DMS 273 (cell line): ENCODE data around the gene ITGB3BP.
"Not testable (repeated sequence)": the region's sequence is repeated elsewhere in the genome, so short reads cannot be mapped to it uniquely, and the experiment has no call there.

Source experiments
- DNase-seq: peaks from one replicate; lab custom pipeline; 2025; ENCODE audit not compliant: unreplicated experiment; lab: John Stamatoyannopoulos, UW

Gene ITGB3BP

GRCh38 chr1:63509718-63510117, 13.3 kb downstream of the ITGB3BP start:
- no peak for DNase-seq

- no peak for DNase-seq
Observed at GRCh38 chr1:63506782-63507181, 16.2 kb downstream of the ITGB3BP start.

DNA sequence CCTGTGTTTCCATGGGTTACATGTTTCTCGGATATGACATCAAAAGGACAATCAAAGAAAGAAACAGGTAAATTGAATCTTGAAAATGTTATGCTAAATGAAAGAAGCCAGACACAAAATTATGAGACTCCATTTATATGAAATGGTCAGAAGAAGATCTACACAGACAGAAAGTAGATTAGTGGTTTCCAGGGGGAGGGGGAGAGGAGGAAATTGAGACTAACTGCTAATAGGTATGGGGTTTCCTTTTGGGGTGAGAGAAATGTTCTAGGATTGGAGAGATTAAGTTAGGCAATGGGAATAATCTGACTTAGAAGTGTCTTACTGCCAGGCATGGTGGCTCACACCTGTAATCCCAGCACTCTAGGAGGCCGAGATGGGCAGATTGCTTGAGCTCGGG, 21.8 kb downstream of the ITGB3BP start:
- DNase-seq: no peak

- no peak for DNase-seq
Observed at GRCh38 chr1:63498106-63498505, 24.9 kb downstream of the ITGB3BP start.

- no peak for DNase-seq
Observed at GRCh38 chr1:63497577-63497976, 25.4 kb downstream of the ITGB3BP start.

GRCh38 chr1:63487336-63488065, 35.5 kb downstream of the ITGB3BP start:
- no peak for DNase-seq

- DNase-seq: no peak
Observed at GRCh38 chr1:63486629-63487028, 36.4 kb downstream of the ITGB3BP start.

DNA sequence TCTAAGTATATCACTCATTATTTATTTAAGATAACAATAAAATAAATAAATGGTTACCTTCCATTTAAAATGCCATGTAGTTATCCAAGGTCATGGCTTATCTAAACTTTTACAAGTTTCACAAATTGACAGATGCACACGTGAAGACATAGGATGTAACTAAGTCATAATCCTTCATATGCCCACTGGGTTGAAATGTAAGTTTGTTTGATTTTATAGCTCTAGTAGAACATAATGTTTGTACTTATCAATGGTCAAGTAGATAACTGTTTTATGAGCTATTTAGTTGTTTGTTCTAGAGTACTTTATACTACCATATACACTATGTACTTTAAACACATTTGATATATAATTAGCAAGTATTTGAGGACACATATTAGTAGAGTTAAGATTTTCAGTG, 43.0 kb downstream of the ITGB3BP start:
- no peak for DNase-seq

DNA sequence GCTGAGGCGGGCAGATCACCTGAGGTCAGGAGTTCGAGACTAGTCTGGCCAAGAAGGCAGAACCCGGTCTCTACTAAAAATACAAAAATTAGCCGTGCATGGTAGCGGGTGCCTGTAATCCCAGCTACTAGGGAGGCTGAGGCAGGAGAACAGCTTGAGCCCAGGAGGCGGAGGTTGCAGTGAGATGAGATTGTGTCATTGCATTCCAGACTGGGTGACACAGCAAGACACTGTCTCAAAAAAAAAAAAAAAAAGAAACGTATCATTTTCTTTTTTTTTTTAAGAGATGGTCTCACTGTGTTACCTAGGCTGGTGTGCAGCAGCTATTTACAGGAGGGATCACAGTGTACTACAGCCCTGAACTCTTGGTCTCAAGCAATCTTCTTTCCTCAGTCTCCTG, 47.3 kb downstream of the ITGB3BP start:
- no peak for DNase-seq

DNA sequence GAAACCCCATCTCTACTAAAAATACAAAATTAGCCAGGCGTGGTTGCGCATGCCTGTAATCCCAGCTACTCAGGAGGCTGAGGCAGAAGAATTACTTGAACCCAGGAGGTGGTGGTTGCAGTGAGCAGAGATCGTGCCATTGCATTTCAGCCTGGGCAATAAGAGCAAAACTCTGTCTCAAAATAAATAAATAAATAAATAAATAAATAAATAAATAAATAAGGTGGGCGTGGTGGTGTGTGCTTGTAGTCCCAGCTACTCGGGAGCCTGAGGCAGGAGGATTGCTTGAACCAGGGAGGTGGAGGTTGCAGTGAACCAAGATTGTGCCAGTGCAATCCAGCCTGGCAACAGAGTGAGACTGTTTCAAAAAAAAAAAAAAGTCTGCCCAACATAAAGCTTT, 54.3 kb downstream of the ITGB3BP start:
- not testable (repeated sequence) for DNase-seq

DNA sequence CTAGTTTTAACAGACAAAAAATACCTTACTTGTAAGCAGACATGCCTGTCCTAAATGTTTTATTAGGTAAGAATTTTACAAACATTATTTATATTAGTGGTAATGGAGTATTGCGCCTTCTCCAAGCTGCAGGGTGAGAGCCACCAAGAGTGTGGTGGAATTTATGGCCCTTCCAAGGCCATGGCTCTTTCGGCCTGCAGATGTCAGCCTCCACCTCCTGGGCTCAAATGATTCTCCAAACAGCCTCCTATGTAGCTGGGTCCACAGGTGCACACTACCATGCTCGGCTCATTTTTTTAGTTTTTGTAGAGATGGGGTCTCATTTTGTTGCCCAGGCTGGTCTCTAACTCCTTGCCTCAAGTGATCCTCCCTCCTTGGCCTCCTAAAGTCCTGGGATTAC, 56.3 kb downstream of the ITGB3BP start:
- peak; percentile 10 for DNase-seq

GRCh38 chr1:63466181-63466580, 56.8 kb downstream of the ITGB3BP start:
- DNase-seq: no peak

GRCh38 chr1:63463248-63463647, 59.8 kb downstream of the ITGB3BP start:
- DNase-seq: no peak

GRCh38 chr1:63461661-63462230, 61.3 kb downstream of the ITGB3BP start:
- DNase-seq: no peak

DNA sequence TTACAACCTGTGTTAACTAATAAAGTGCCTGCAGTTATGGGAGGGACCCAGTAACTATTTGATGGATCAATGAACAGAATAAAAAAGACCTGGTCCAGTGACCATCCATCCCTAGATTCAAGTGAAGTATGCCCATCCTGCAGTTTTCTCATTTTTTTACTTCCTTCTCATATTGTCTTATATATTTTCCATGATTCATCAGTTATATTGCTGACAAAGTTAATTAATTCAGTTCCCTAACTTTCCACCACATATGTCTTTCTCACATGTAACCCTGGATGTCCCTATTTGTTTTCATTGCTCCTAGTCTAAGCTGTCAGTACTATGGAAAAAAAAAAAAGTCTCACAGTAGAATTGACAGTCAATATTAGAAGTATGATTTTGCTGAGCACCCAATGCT, 64.3 kb downstream of the ITGB3BP start:
- no peak for DNase-seq

DNA sequence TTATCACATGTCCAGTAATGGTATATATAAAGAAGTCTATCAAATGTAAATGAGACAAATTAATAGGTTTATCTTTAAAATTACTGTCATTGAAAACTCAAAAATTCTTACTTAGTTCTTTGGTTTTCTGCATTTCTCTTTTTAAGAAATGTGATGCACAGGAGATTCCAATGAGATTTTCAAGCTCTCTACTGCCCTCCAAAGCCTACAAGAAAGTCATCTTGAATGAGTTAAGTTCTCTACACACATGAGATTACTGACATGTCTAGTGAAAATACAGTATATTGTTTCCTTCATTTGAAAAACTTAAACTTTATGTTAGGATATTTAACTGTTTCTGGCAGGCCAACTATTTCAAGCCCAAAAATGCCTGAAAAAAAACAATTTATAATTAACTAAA, 68.8 kb downstream of the ITGB3BP start:
- DNase-seq: peak; percentile 15

- no peak for DNase-seq
Observed at GRCh38 chr1:63453232-63453631, 69.8 kb downstream of the ITGB3BP start.

GRCh38 chr1:63450416-63450815, 72.6 kb downstream of the ITGB3BP start:
- no peak for DNase-seq

DNA sequence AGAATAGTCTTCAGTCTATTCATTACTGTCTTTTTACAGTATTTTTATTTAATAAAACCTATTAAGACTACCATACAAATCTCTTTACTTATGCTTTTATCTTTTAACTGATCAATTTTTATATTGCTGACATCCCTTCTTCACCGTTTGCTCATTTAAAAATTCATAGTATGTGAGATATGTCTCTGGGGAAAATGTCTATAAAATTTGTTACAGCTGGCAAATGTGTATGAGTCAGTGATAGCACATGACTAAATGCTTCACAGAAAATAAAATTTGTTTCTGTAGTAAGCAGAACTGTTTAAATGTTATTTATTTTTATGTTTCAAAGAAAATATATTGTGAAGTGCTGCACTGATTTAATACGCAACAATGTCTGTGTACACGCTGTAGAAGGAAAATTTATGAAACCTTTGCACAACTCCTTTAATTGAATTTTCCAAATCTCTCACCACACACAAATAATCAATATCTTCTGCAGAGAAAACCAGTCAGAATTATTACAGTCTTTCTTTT, 74.2 kb downstream of the ITGB3BP start:
- no peak for DNase-seq

GRCh38 chr1:63442141-63442475, 80.9 kb downstream of the ITGB3BP start:
- DNase-seq: no peak

GRCh38 chr1:63435161-63435560, 87.9 kb downstream of the ITGB3BP start:
- no peak for DNase-seq

DNA sequence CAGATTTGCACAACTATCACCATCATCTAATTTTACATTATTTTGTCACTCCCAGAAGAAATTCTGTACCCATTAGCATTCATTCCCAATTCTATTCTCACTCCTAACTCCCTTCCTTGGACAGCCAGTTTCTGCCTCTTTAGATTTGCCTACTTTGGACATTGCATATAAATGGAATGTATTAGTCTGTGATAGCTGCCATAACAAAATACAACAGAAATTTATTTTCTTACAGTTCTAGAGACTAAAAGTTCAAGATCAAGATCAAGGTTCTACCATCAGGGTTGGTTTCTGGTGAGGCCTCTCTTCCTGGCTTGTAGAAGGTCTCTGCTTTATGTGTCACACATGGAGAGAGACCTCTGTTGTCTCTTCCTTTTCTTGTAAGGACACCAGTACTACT, 93.7 kb downstream of the ITGB3BP start:
- DNase-seq: no peak

- no peak for DNase-seq
Observed at GRCh38 chr1:63428815-63429214, 94.2 kb downstream of the ITGB3BP start.
